HG03139 (cell line): ENCODE results near the gene EML3.
"Not testable (repeated sequence)": the region's sequence is repeated elsewhere in the genome, so short reads cannot be mapped to it uniquely, and the experiment has no call there.

Experiments
- ATAC-seq: cut with Tn5 transposase; IDR thresholded peaks from one replicate; pipeline ENCODE4 v1.9.1; 2021; ENCODE audit not compliant: unreplicated experiment

EML3 gene

GRCh38 chr11:62573006-62573591 lies 39.5 kb downstream of the EML3 start:
- ATAC-seq, result no peak

GRCh38 chr11:62572431-62572830 lies 40.1 kb downstream of the EML3 start:
- ATAC-seq, result no peak

- ATAC-seq, result not testable (repeated sequence)
These were observed 41.1 kb downstream of the EML3 start for GRCh38 chr11:62571493-62571892.

- ATAC-seq, result not testable (repeated sequence)
These were observed 41.7 kb downstream of the EML3 start for GRCh38 chr11:62570903-62571302.

- ATAC-seq, result no peak
These were observed 43.0 kb downstream of the EML3 start for GRCh38 chr11:62569611-62570010.

GRCh38 chr11:62567018-62567633 lies 45.4 kb downstream of the EML3 start:
- ATAC-seq, result no peak

GRCh38 chr11:62566247-62566646 lies 46.3 kb downstream of the EML3 start:
- ATAC-seq, result no peak

- ATAC-seq, result no peak
These were observed 47.3 kb downstream of the EML3 start for GRCh38 chr11:62565100-62565802.

GRCh38 chr11:62561677-62562230 lies 50.8 kb downstream of the EML3 start:
- not testable (repeated sequence) for ATAC-seq

GRCh38 chr11:62560566-62561103 lies 51.9 kb downstream of the EML3 start:
- ATAC-seq, result no peak

- ATAC-seq, result not testable (repeated sequence)
These were observed 52.9 kb downstream of the EML3 start for GRCh38 chr11:62559626-62560025.

GRCh38 chr11:62559204-62559603 lies 53.4 kb downstream of the EML3 start:
- no peak for ATAC-seq

GRCh38 chr11:62558669-62559068 lies 53.9 kb downstream of the EML3 start:
- ATAC-seq, result no peak

GRCh38 chr11:62556875-62557631 lies 55.5 kb downstream of the EML3 start:
- peak; percentile 9 for ATAC-seq

GRCh38 chr11:62556108-62556874 lies 56.3 kb downstream of the EML3 start:
- peak; percentile 28 for ATAC-seq

GRCh38 chr11:62555464-62556107 lies 57.0 kb downstream of the EML3 start:
- ATAC-seq, result no peak

- ATAC-seq, result no peak
These were observed 58.0 kb downstream of the EML3 start for GRCh38 chr11:62554387-62555167.

- ATAC-seq, result no peak
These were observed 58.7 kb downstream of the EML3 start for GRCh38 chr11:62553839-62554361.
